Stimulated activated CD8-positive, alpha-beta memory T cell treated with anti-CD3 and anti-CD28 coated beads, Interleukin-15, amount 100 ng/mL, for 1 hour (primary cell): ENCODE data around the gene LRRC47.

Experiments
- DNase-seq: peaks from one replicate; pipeline ENCODE4 v3.0.0-alpha.2; 2020; ENCODE audit warnings: low read depth

The LRRC47 gene

GRCh38 chr1:3747522-3747848 is 48.8 kb downstream of the LRRC47 start:
- DNase-seq = no peak

- peak; percentile 66 for DNase-seq
These were observed 49.3 kb downstream of the LRRC47 start for GRCh38 chr1:3746830-3747521.

- DNase-seq = no peak
These were observed 49.9 kb downstream of the LRRC47 start for GRCh38 chr1:3746389-3746829.

- no peak for DNase-seq
These were observed 50.5 kb downstream of the LRRC47 start for GRCh38 chr1:3745590-3746381.

GRCh38 chr1:3745071-3745470 is 51.2 kb downstream of the LRRC47 start:
- DNase-seq = no peak

- no peak for DNase-seq
These were observed 51.7 kb downstream of the LRRC47 start for GRCh38 chr1:3744646-3745045.

- no peak for DNase-seq
These were observed 52.5 kb downstream of the LRRC47 start for GRCh38 chr1:3743826-3744225.

- DNase-seq = no peak
These were observed 52.9 kb downstream of the LRRC47 start for GRCh38 chr1:3743421-3743820.

GRCh38 chr1:3742439-3743298 is 53.6 kb downstream of the LRRC47 start:
- DNase-seq = no peak

GRCh38 chr1:3741566-3742438 is 54.5 kb downstream of the LRRC47 start:
- DNase-seq = no peak

GRCh38 chr1:3740752-3741151 is 55.5 kb downstream of the LRRC47 start:
- no peak for DNase-seq

GRCh38 chr1:3740042-3740441 is 56.3 kb downstream of the LRRC47 start:
- DNase-seq = no peak

- no peak for DNase-seq
These were observed 57.4 kb downstream of the LRRC47 start for GRCh38 chr1:3738943-3739342.

GRCh38 chr1:3736708-3737107 is 59.6 kb downstream of the LRRC47 start:
- DNase-seq = no peak

- DNase-seq = no peak
These were observed 60.2 kb downstream of the LRRC47 start for GRCh38 chr1:3736131-3736561.

- no peak for DNase-seq
These were observed 60.6 kb downstream of the LRRC47 start for GRCh38 chr1:3735688-3736087.

GRCh38 chr1:3735027-3735681 is 61.1 kb downstream of the LRRC47 start:
- no peak for DNase-seq

GRCh38 chr1:3734602-3735001 is 61.7 kb downstream of the LRRC47 start:
- DNase-seq = no peak

- DNase-seq = no peak
These were observed 62.3 kb downstream of the LRRC47 start for GRCh38 chr1:3733883-3734589.

GRCh38 chr1:3733094-3733882 is 63.0 kb downstream of the LRRC47 start:
- no peak for DNase-seq
